GM18498 (cell line): ENCODE measurements around the gene U2SURP.
A peak's percentile ranks its signal among the peaks of the same experiment; 100 is the strongest.
"Not testable (repeated sequence)": the region's sequence is repeated elsewhere in the genome, so short reads cannot be mapped to it uniquely, and the experiment has no call there.

Experiments
- ATAC-seq: cut with Tn5 transposase; IDR thresholded peaks from one replicate; pipeline ENCODE4 v1.9.1; 2021; ENCODE audit warnings: mild to moderate bottlenecking, moderate library complexity; ENCODE audit not compliant: unreplicated experiment

U2SURP gene

DNA sequence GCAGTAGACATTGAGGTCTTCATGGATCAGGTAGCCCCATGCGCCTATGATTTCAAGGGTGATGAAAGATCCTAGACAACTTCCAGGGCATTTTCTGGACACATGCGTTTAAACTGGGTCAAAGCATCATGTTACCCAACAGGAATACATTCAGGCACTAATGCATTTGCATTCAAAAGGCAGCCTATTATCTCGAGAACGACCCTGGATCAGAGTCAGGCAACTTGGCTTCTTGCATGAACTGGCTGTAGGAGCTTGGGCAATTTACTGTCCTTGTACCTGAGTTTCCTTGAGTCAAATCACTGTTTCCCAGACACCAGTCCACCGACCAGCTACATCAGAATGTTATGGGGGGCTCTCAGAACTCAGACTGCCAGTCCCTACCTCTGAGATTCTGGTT, 66.7 kb downstream of the U2SURP start:
- no peak for ATAC-seq

- no peak for ATAC-seq
These were observed 69.7 kb downstream of the U2SURP start for GRCh38 chr3:143070977-143071551.

DNA sequence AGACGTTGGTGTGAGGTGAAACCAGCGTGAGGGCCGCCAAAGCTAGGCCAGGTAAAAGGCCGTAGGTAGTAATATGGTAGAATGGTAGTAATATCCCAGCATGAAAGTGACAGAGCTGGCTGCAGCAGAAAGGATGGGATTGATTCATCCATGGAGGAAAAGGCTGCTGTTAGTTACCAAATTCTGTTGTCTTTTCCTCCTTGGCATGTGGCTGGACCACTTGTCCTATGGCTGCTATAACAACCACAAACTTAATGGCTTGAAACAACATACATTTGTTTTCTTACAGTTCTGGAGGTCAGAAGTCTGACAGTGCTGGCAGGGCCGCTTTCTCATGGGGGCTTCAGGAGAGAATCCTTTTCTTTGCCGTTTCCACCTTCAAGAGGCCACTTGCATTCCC, 70.4 kb downstream of the U2SURP start:
- no peak for ATAC-seq

DNA sequence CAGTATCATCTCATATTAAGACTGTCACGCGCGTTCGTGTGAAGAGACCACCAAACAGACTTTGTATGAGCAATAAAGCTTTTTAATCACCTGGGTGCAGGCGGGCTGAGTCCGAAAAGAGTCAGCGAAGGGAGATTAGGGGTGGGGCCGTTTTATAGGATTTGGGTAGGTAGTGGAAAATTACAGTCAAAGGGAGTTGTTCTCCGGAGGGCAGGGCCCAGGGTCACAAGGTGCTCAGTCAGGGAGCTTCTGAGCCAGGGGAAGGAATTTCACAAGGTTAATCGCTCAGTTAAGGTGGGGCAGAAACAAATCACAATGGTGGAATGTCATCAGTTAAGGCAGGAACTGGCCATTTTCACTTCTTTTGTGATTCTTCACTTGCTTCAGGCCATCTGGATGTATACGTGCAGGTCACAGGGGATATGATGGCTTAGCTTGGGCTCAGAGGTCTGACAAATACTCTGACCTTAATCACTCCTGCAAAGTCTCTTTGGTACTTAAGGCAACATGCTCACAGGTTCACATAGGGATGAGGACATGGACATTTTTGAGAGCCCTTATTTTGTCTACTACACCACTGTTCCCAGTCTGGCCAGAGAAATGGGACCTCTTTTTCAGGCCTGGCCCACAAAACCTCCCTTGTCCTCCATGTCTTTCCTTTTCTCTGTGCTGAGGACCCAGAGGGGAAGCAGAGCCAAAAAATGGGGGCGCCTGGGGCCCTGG, 71.1 kb downstream of the U2SURP start:
- ATAC-seq = not testable (repeated sequence)

DNA sequence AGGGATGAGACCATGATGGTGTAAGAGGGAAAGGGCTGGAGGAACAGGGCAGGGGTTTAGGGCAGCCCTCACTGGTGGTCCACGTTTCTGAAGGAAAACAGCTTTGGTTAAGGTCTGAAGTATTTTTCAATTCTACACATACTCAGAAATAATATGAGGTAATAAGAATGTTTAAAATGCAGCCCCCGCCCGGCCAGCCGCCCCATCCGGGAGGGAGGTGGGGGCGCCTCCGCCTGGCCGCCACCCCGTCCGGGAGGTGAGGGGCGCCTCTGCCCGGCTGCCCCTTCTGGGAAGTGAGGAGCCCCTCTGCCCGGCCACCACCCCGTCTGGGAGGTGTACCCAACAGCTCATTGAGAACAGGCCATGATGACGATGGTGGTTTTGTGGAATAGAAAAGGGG, 72.2 kb downstream of the U2SURP start:
- not testable (repeated sequence) for ATAC-seq

DNA sequence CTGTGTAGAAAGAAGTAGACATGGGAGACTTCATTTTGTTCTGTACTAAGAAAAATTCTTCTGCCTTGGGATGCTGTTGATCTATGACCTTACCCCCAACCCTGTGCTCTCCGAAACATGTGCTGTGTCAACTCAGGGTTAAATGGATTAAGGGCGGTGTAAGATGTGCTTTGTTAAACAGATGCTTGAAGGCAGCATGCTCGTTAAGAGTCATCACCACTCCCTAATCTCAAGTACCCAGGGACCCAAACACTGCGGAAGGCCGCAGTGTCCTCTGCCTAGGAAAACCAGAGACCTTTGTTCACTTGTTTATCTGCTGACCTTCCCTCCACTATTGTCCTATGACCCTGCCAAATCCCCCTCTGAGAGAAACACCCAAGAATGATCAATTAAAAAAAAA, 72.6 kb downstream of the U2SURP start:
- not testable (repeated sequence) for ATAC-seq

GRCh38 chr3:143078883-143079282, 77.5 kb downstream of the U2SURP start:
- no peak for ATAC-seq

GRCh38 chr3:143080196-143080595, 78.8 kb downstream of the U2SURP start:
- ATAC-seq = no peak

DNA sequence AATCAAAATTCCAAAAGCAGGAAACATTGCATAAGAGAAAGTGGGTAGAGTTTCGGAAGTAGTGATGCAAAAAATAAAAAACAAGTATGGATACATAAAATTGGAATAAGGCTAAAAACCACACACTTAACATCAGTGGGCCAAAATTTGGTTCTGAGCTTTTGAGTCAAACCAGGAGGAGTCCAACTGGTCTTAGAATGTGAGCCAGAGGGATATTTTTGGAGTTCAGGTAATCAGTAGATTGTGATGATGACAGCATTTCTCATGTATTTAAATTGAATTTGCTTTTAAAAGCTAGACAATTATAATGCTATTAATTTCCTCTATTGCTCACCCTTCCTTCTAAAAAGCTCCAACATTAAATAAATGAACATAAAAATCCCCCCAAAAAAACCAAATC, 80.0 kb downstream of the U2SURP start:
- no peak for ATAC-seq

DNA sequence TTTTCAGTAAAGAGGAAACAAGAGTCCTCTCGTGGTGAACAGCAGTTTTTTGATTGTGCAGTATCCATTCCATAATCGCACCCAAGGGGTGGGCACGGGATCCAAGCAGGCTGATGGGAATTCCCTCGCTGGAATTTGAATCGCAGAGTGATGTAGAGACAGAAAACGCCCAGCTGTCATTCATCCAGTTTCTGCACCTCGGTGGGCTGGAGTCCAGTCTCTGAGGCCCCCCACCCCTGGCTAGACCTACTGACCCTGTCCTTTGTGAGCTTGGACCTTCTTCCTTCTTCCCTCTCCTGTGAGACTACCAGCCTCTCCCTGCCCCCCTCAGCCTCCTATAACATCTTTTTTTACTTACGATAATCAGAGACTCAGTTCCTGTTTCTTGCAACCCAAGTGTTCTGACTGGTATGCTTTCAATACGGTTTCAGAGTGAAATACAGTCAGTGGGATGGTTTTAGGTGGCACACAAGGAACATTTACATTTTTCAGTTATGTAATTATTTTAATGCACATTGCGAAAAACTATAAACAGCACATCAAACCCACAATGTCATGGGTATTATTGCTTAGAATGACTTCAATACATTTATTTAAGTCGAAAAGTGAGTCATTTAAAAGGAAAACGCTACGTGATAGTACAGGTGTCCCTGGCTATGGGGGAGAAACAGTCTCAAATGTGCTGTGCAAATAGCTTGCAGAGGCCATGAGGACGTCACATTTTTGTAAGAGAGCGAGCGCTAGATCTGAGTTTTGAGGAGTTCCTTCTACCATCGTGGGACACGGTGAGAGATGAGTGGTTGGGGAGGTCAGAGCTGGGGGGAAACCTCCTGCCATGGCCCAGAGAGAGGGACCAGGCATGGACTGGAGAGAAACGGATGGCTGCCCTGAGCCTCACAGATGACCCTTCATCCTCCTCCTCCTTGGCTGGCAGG, 80.7 kb downstream of the U2SURP start:
- ATAC-seq = peak; percentile 87

- ATAC-seq = no peak
These were observed 82.4 kb downstream of the U2SURP start for GRCh38 chr3:143083781-143084180.

DNA sequence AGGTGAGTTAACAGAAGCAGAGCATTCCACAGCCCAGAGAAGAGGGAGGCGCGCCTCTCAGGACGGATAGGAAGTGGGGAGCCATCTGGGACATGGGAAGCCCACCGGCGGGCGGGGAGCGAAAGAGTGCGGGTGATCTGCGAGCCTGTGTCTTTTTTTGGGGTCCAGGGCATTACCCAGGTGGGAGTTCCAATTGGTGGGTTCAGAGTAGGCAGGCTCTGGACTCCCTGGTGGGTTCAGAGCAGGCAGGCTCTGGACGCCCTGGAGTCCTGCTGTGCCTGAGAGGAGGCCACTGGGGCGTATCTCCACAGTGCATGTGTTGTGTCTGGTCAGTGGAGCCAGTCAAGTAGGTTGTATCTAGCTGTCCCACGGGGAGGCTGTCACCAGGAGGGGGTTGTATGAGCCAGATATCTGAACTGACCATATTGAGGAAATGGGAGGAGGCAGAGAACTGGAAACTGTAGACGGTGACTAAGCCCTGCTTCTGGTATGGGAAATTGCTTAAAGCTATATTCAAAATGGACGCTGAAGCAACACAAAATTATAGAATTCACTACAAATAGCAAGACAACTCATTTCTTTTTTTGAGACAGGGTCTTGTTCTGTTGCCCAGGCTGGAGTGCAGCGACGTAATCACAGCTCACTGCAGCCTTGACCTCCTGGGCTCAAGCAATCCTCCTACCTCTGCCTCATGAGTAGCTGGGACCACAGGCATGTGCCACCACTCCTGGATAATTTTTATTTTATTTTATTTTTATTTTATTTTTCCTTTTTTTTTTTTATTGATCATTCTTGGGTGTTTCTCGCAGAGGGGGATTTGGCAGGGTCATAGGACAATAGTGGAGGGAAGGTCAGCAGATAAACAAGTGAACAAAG, 83.7 kb downstream of the U2SURP start:
- ATAC-seq = peak; percentile 52

DNA sequence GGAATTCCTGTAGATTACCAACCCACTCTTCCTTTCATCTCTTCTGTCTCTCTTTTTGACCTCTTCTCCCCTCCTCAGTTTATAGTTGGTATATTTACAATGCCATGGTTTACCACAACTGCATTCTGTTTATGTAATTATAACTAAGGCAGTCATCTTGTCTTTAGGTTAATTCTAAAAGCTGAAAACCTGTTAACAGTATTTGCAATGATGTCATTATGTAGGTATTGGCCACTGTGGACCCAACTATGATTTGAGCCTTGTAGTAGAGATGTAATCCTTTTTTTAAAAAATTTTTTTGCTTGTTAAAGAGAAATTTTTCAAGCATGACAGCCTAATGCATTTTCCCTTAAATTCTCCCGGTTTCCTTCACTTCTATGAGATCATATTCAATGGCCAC, 87.5 kb downstream of the U2SURP start:
- no peak for ATAC-seq

DNA sequence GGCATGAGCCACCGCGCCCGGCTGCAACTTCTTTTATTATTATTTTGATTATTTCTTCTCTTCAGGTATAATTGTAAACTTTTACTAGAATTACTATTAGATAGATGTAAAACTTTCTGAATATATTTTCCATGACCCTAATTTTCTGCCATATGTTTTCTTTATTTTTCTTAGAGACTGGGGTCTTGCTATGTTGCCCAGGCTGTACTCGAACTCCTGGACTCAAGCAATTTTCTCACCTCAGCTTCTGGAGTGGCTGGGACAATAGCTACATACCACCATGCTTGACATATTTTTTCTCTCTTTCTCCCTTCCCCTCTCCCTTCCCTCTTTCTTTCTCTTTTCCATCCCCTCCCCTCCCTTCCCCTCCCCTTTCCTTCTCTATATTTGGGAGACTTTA, 88.6 kb downstream of the U2SURP start:
- no peak for ATAC-seq

DNA sequence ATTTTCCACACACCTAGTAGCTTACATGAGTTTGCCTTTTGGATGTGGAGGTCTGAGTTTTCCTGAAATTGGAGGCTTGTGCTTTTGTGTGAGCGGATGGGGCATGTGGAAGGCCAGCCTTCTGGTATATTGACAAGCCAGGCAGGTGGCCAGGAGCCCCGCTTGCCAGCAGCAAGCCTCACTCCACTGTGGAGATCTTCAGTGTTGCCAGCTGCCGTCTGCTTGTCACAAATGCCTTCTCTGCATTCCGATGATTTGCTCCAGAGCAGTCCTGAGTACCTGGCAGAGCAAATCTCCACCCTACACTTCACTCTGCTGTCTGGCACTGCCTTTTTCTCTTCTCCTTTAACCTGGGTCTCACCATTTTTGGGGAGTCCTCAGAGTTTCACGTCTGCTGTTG, 89.1 kb downstream of the U2SURP start:
- no peak for ATAC-seq

GRCh38 chr3:143090976-143091837, 89.8 kb downstream of the U2SURP start:
- no peak for ATAC-seq

GRCh38 chr3:143092191-143092590, 90.8 kb downstream of the U2SURP start:
- ATAC-seq = no peak

GRCh38 chr3:143095813-143096212, 94.4 kb downstream of the U2SURP start:
- no peak for ATAC-seq

GRCh38 chr3:143098032-143098764, 96.8 kb downstream of the U2SURP start:
- no peak for ATAC-seq
